ENCODE data around the gene GPD2. TPM values are rescaled to one million over a fixed set of nuclear protein-coding genes. Genes with fewer than 3 reads are reported as not detected.

GPD2 gene
- polyA plus RNA-seq, 1 donor from 2014 or later: 3.5 TPM

DNA sequence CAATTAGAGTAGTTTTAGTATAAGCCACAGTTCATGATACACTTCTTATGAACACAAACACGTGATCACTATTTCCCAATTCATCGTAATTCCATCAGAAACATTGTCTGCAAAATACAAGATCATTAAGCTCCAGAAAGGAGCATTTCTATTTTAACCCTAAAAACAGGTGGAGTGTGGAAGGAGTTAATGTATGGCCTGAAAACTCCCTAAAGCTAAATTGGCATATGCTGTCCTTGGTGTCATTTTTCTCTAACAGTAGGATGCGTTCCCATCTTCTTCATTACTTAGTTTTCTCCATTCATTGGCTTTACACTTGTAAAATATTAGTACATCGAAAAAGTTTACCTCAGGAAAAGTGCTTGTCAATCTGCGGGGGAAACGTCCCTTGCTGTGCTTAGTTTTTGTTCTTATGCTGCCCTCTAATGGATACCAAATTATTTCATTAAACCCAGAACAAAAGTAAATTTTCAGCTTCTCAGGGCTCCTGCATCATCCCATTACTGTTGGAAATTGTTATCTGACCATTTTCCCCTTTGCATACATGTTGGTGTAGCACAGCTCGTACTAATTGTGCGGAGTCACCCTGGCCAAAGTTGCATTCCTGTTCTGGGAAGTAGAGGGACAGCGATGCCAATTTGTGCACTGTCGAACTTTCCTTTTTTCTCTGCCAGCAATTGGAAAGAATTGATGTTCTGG is 153.4 kb downstream of the GPD2 start:
- H3K27ac ChIP-seq (ENCODE audit: low read length): no peak overlapping the region
- no peaks in the 10 kb centered on the region for H3K36me3 ChIP-seq (ENCODE audit: insufficient read depth, low read length)
- TF ChIP-seq POLR2AphosphoS5 (IDR thresholded peaks at IDR 0.05): no peak
- no peak for TF ChIP-seq MXI1 (conservative IDR thresholded peaks at IDR 0.05; ENCODE audit: poor library complexity, severe bottlenecking)
- TF ChIP-seq, protein P1, sequence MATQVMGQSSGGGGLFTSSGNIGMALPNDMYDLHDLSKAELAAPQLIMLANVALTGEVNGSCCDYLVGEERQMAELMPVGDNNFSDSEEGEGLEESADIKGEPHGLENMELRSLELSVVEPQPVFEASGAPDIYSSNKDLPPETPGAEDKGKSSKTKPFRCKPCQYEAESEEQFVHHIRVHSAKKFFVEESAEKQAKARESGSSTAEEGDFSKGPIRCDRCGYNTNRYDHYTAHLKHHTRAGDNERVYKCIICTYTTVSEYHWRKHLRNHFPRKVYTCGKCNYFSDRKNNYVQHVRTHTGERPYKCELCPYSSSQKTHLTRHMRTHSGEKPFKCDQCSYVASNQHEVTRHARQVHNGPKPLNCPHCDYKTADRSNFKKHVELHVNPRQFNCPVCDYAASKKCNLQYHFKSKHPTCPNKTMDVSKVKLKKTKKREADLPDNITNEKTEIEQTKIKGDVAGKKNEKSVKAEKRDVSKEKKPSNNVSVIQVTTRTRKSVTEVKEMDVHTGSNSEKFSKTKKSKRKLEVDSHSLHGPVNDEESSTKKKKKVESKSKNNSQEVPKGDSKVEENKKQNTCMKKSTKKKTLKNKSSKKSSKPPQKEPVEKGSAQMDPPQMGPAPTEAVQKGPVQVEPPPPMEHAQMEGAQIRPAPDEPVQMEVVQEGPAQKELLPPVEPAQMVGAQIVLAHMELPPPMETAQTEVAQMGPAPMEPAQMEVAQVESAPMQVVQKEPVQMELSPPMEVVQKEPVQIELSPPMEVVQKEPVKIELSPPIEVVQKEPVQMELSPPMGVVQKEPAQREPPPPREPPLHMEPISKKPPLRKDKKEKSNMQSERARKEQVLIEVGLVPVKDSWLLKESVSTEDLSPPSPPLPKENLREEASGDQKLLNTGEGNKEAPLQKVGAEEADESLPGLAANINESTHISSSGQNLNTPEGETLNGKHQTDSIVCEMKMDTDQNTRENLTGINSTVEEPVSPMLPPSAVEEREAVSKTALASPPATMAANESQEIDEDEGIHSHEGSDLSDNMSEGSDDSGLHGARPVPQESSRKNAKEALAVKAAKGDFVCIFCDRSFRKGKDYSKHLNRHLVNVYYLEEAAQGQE (IDR thresholded peaks at IDR 0.05; ENCODE audit: borderline replicate concordance): no peak
- peak; percentile 75 for TF ChIP-seq SMC3 (conservative IDR thresholded peaks at IDR 0.05; ENCODE audit: poor library complexity)
- TF ChIP-seq, protein P2, sequence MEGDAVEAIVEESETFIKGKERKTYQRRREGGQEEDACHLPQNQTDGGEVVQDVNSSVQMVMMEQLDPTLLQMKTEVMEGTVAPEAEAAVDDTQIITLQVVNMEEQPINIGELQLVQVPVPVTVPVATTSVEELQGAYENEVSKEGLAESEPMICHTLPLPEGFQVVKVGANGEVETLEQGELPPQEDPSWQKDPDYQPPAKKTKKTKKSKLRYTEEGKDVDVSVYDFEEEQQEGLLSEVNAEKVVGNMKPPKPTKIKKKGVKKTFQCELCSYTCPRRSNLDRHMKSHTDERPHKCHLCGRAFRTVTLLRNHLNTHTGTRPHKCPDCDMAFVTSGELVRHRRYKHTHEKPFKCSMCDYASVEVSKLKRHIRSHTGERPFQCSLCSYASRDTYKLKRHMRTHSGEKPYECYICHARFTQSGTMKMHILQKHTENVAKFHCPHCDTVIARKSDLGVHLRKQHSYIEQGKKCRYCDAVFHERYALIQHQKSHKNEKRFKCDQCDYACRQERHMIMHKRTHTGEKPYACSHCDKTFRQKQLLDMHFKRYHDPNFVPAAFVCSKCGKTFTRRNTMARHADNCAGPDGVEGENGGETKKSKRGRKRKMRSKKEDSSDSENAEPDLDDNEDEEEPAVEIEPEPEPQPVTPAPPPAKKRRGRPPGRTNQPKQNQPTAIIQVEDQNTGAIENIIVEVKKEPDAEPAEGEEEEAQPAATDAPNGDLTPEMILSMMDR (IDR thresholded peaks at IDR 0.05; ENCODE audit: poor library complexity, severe bottlenecking): peak; percentile 75
- TF ChIP-seq RAD21 (conservative IDR thresholded peaks at IDR 0.05): peak; percentile 81
- no peak for TF ChIP-seq TAF1 (IDR thresholded peaks at IDR 0.05; ENCODE audit: low read depth)
- no peak overlapping the region for H2AFZ ChIP-seq (ENCODE audit: low read depth, low read length)
- no peak overlapping the region for H3K4me3 ChIP-seq (ENCODE audit: low read length)
- no peaks in the 10 kb centered on the region for H3K27me3 ChIP-seq (ENCODE audit: insufficient read depth, low read depth, low read length)
- H3K9me3 ChIP-seq (ENCODE audit: low read length): no peaks in the 10 kb centered on the region
- no peaks in the 10 kb centered on the region for H3K79me2 ChIP-seq (replicated peaks; ENCODE audit: insufficient read depth, low read length)
- H3F3A ChIP-seq (ENCODE audit: insufficient read depth, low read length, poor library complexity, severe bottlenecking): peaks cover 7% of the 10 kb centered on the region
- H3K9me2 ChIP-seq (ENCODE audit: insufficient read depth, low read length): no peaks in the 10 kb centered on the region
- no peak overlapping the region for H3K9ac ChIP-seq (ENCODE audit: low read length)
- H3K4me2 ChIP-seq (ENCODE audit: low read length): no peak overlapping the region
- H4K20me1 ChIP-seq (ENCODE audit: insufficient read depth): no peaks in the 10 kb centered on the region

DNA sequence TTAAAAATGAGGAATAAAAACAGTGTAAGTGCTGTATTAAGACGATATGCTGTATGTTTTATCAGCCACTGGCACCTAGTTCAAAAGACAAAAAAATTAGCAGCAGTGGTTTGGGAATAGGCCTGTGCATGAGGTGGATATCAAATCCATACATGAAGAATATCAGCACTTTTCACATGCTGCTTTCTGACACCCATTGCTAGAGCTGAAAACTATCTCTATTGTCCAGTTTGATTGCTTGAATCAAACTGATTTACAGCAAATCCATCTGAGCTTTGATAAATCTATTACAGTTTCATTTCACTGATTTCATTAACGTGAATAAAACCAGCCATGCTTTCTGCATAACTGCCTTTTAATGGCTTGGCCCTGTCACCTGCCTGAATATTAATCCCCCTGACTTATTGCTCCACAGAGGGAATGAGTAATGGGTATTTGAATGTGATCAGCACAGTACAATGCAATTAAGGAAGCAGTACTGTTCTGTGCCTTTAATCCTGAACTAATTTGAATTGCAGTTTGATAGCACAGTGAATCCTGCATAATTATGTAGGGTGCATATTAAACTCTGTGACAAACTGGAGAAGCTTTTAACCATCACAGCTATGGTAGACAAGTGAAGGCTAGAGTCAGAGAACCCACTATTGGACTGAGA is 154.0 kb downstream of the GPD2 start:
- Histone ChIP-seq H2AFZ (ENCODE audit: low read depth, low read length) (no peak overlapping the region), H3K36me3 (ENCODE audit: insufficient read depth, low read length) (no peaks in the 10 kb centered on the region), H3K9ac (ENCODE audit: low read length) (no peak overlapping the region), H3K79me2 (replicated peaks; ENCODE audit: insufficient read depth, low read length) (no peaks in the 10 kb centered on the region), H3K4me3 (ENCODE audit: low read length) (no peak overlapping the region), H3F3A (ENCODE audit: insufficient read depth, low read length, poor library complexity, severe bottlenecking) (peaks cover 7% of the 10 kb centered on the region), H4K20me1 (ENCODE audit: insufficient read depth) (no peaks in the 10 kb centered on the region), H3K9me3 (ENCODE audit: low read length) (no peaks in the 10 kb centered on the region), H3K27ac (ENCODE audit: low read length) (no peak overlapping the region), H3K4me2 (ENCODE audit: low read length) (no peak overlapping the region), H3K9me2 (ENCODE audit: insufficient read depth, low read length) (no peaks in the 10 kb centered on the region), H3K27me3 (ENCODE audit: insufficient read depth, low read depth, low read length) (no peaks in the 10 kb centered on the region)
- no peak for TF ChIP-seq EP300 (conservative IDR thresholded peaks at IDR 0.05; ENCODE audit: poor library complexity, severe bottlenecking)
- no peak for TF ChIP-seq MXI1 (conservative IDR thresholded peaks at IDR 0.05; ENCODE audit: poor library complexity, severe bottlenecking)
- TF ChIP-seq POLR2AphosphoS5 (IDR thresholded peaks at IDR 0.05): no peak
- TF ChIP-seq RAD21 (conservative IDR thresholded peaks at IDR 0.05): no peak
- TF ChIP-seq, protein P2 (IDR thresholded peaks at IDR 0.05; ENCODE audit: poor library complexity, severe bottlenecking): no peak
- TF ChIP-seq EZH2 (IDR thresholded peaks at IDR 0.05; ENCODE audit: borderline replicate concordance, insufficient read depth, low read length, poor library complexity, severe bottlenecking): no peak
- TF ChIP-seq, protein P1 (IDR thresholded peaks at IDR 0.05; ENCODE audit: borderline replicate concordance): no peak
- no peak for TF ChIP-seq TAF1 (IDR thresholded peaks at IDR 0.05; ENCODE audit: low read depth)
- TF ChIP-seq SMC3 (conservative IDR thresholded peaks at IDR 0.05; ENCODE audit: poor library complexity): no peak
